ENCODE measurements around the gene CHPF2.

The CHPF2 gene

GRCh38 chr7:151249034-151249731 is 16.9 kb downstream of the CHPF2 start (continued):
- TF ChIP-seq, protein P1, sequence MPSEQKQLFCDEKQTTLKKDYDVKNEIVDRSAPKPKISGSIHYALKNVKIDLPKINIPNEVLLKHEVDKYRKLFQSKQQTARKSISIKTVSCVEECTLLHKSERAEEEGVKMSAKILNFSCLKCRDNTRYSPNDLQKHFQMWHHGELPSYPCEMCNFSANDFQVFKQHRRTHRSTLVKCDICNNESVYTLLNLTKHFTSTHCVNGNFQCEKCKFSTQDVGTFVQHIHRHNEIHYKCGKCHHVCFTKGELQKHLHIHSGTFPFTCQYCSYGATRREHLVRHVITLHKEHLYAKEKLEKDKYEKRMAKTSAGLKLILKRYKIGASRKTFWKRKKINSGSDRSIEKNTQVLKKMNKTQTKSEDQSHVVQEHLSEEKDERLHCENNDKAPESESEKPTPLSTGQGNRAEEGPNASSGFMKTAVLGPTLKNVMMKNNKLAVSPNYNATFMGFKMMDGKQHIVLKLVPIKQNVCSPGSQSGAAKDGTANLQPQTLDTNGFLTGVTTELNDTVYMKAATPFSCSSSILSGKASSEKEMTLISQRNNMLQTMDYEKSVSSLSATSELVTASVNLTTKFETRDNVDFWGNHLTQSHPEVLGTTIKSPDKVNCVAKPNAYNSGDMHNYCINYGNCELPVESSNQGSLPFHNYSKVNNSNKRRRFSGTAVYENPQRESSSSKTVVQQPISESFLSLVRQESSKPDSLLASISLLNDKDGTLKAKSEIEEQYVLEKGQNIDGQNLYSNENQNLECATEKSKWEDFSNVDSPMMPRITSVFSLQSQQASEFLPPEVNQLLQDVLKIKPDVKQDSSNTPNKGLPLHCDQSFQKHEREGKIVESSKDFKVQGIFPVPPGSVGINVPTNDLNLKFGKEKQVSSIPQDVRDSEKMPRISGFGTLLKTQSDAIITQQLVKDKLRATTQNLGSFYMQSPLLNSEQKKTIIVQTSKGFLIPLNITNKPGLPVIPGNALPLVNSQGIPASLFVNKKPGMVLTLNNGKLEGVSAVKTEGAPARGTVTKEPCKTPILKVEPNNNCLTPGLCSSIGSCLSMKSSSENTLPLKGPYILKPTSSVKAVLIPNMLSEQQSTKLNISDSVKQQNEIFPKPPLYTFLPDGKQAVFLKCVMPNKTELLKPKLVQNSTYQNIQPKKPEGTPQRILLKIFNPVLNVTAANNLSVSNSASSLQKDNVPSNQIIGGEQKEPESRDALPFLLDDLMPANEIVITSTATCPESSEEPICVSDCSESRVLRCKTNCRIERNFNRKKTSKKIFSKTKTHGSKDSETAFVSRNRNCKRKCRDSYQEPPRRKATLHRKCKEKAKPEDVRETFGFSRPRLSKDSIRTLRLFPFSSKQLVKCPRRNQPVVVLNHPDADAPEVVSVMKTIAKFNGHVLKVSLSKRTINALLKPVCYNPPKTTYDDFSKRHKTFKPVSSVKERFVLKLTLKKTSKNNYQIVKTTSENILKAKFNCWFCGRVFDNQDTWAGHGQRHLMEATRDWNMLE (tag by site-specific recombination; conservative IDR thresholded peaks at IDR 0.05; ENCODE audit: low read depth), result no peak
- TF ChIP-seq ZBTB26 (tag by site-specific recombination; optimal IDR thresholded peaks at IDR 0.05), result peak; percentile 63
- TF ChIP-seq ZNF416 (tag by site-specific recombination; IDR thresholded peaks at IDR 0.05), result no peak
- TF ChIP-seq ZBTB1 (tag by site-specific recombination; IDR thresholded peaks at IDR 0.05), result no peak
- TF ChIP-seq ZNF362 (tag by site-specific recombination; IDR thresholded peaks at IDR 0.05), result no peak
- TF ChIP-seq, protein P2, sequence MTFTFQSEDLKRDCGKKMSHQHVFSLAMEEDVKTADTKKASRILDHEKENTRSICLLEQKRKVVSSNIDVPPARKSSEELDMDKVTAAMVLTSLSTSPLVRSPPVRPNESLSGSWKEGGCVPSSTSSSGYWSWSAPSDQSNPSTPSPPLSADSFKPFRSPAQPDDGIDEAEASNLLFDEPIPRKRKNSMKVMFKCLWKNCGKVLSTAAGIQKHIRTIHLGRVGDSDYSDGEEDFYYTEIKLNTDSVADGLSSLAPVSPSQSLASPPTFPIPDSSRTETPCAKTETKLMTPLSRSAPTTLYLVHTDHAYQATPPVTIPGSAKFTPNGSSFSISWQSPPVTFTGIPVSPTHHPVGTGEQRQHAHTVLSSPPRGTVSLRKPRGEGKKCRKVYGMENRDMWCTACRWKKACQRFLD (tag by site-specific recombination; IDR thresholded peaks at IDR 0.05), result no peak
- no peak for TF ChIP-seq ZNF112 (tag by site-specific recombination; IDR thresholded peaks at IDR 0.05)
- TF ChIP-seq ZNF692 (tag by site-specific recombination; IDR thresholded peaks at IDR 0.05), result no peak
- no peak for TF ChIP-seq ZBTB49 (tag by site-specific recombination; IDR thresholded peaks at IDR 0.05; ENCODE audit: low read depth)

GRCh38 chr7:151249732-151250072 is 17.4 kb downstream of the CHPF2 start:
- H3K27ac ChIP-seq (ENCODE audit: extremely low read depth, low read depth, low read length), result no peak overlapping the region
- H3K4me3 ChIP-seq (ENCODE audit: low read depth, low read length), result no peak overlapping the region
- ChIA-PET CTCF (no interaction called here), POLR2A (interaction anchor here (0.6 to 0.7 kb wide), 2 partner anchors 56 to 1366 kb away, joined by 3 to 4 read pairs; no protein-coding TSS in a partner anchor)
- H3K4me1 ChIP-seq (ENCODE audit: control insufficient read depth, insufficient read depth, low read length), result peaks cover 3% of the 10 kb centered on the region; the same call in 1 of the 2 replicates
- no peaks in the 10 kb centered on the region for H3K36me3 ChIP-seq (ENCODE audit: control insufficient read depth in 2 of 2, insufficient read depth in 1 of 2, low read length in 2 of 2)
- H3K9me3 ChIP-seq (ENCODE audit: control insufficient read depth, insufficient read depth, low read depth, low read length), result no peaks in the 10 kb centered on the region
- TF ChIP-seq, protein P3, sequence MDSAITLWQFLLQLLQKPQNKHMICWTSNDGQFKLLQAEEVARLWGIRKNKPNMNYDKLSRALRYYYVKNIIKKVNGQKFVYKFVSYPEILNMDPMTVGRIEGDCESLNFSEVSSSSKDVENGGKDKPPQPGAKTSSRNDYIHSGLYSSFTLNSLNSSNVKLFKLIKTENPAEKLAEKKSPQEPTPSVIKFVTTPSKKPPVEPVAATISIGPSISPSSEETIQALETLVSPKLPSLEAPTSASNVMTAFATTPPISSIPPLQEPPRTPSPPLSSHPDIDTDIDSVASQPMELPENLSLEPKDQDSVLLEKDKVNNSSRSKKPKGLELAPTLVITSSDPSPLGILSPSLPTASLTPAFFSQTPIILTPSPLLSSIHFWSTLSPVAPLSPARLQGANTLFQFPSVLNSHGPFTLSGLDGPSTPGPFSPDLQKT (IDR thresholded peaks at IDR 0.05; ENCODE audit: borderline replicate concordance, low read depth, low read length), result no peak
- no peak for TF ChIP-seq GLIS1 (tag by site-specific recombination; IDR thresholded peaks at IDR 0.05)
- no peak for TF ChIP-seq ZNF292 (tag by site-specific recombination; IDR thresholded peaks at IDR 0.05; ENCODE audit: borderline replicate concordance, low read depth)
- TF ChIP-seq ZNF391 (tag by site-specific recombination; IDR thresholded peaks at IDR 0.05; ENCODE audit: borderline replicate concordance, low read depth), result no peak
- no peak for TF ChIP-seq RBAK (tag by site-specific recombination; IDR thresholded peaks at IDR 0.05)
- TF ChIP-seq, protein P4, sequence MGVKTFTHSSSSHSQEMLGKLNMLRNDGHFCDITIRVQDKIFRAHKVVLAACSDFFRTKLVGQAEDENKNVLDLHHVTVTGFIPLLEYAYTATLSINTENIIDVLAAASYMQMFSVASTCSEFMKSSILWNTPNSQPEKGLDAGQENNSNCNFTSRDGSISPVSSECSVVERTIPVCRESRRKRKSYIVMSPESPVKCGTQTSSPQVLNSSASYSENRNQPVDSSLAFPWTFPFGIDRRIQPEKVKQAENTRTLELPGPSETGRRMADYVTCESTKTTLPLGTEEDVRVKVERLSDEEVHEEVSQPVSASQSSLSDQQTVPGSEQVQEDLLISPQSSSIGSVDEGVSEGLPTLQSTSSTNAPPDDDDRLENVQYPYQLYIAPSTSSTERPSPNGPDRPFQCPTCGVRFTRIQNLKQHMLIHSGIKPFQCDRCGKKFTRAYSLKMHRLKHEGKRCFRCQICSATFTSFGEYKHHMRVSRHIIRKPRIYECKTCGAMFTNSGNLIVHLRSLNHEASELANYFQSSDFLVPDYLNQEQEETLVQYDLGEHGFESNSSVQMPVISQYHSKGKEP (tag by site-specific recombination; IDR thresholded peaks at IDR 0.05), result no peak
- no peak for TF ChIP-seq WT1 (tag by site-specific recombination; IDR thresholded peaks at IDR 0.05)
- TF ChIP-seq PRDM1 (tag by site-specific recombination; IDR thresholded peaks at IDR 0.05), result no peak
- peak; percentile 54 for TF ChIP-seq SP2 (tag by site-specific recombination; IDR thresholded peaks at IDR 0.05)
- TF ChIP-seq ZNF138 (tag by site-specific recombination; IDR thresholded peaks at IDR 0.05; ENCODE audit: borderline replicate concordance), result no peak
- TF ChIP-seq ZNF48 (tag by site-specific recombination; IDR thresholded peaks at IDR 0.05), result no peak
